ENCODE measurements around the gene ZFYVE26.

ZFYVE26 gene

DNA sequence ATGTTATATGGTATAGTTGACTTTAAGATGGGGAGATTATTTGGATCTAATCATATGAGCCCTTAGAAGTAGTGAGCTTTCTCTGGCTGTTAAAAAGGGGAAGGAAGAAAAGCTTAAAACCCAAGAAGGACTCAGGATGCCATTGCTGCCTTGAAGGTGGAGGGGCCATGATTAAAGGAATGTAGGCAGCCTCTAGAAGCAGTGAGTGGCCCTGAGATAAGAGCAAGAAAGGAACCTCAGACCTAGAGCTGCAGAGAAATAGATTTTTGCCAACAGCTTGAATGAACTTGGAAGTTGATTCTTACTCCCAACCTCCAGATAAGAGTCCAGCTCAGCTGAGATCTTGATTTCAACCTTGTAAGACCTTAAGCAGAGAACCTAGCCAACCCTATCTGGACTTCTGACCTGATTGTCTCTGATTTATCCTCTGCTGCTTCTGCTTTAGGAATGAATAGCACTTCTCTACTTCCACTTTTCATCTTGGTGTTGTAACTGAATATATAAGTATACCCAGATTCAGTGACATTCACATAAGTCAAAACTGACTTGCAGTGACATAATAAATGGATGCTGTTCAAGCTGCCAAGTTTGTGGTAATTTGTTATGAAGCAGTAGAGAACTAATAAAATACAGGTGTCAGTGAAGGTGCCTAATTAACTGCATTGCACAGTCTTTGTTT is 36.7 kb upstream of the ZFYVE26 start:
- DNase-seq (ENCODE audit: low spot score), result no peak
- TF ChIP-seq CTCF (conservative IDR thresholded peaks at IDR 0.05; ENCODE audit: low read depth), result no peak
- H3K27ac ChIP-seq, result no peak overlapping the region
- CTCF ChIA-PET, result interaction anchor here (0.9 kb wide), 1 partner anchor 16 kb away, joined by 3 read pairs; no protein-coding TSS in a partner anchor
- POLR2A ChIA-PET (ENCODE audit: low non-redundant PET), result no interaction called here

DNA sequence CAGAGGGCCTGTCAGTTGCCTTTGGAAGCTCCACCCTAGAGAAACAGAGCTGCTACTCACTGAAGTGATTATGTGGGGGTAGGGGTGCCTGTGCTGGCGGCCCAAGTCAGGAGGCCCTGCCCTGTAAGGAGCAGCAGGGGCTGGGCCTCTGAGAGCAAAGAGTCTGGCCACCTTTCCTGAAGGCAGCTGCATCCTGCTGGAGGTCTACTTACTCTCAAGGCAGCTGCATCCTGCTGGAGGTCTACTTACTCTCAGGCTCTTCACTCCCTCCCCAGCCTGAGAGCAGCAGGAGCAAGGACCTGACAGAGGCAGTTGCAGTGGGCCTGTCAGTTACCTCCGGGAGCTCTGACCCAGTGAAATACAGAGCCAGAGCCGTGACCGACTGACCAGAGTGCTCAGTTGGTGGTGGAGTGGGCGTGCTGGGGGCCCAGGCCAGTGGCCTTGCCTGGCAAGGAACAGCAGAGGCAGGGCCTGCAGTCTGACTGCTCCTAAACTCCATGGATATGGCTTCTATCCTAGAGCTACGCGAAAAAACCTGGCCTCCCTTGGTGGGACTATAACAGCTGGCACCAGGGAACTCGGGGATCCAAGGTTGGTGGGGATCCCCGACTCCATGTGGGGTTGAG is 35.5 kb upstream of the ZFYVE26 start:
- no peak overlapping the region for H3K27ac ChIP-seq
- DNase-seq (ENCODE audit: low spot score), result no peak
- ChIA-PET POLR2A (ENCODE audit: low non-redundant PET) (no interaction called here), CTCF (interaction anchor here (0.5 kb wide), 1 partner anchor 52 kb away, joined by 4 read pairs; no protein-coding TSS in a partner anchor)
- TF ChIP-seq CTCF (conservative IDR thresholded peaks at IDR 0.05; ENCODE audit: low read depth), result no peak

DNA sequence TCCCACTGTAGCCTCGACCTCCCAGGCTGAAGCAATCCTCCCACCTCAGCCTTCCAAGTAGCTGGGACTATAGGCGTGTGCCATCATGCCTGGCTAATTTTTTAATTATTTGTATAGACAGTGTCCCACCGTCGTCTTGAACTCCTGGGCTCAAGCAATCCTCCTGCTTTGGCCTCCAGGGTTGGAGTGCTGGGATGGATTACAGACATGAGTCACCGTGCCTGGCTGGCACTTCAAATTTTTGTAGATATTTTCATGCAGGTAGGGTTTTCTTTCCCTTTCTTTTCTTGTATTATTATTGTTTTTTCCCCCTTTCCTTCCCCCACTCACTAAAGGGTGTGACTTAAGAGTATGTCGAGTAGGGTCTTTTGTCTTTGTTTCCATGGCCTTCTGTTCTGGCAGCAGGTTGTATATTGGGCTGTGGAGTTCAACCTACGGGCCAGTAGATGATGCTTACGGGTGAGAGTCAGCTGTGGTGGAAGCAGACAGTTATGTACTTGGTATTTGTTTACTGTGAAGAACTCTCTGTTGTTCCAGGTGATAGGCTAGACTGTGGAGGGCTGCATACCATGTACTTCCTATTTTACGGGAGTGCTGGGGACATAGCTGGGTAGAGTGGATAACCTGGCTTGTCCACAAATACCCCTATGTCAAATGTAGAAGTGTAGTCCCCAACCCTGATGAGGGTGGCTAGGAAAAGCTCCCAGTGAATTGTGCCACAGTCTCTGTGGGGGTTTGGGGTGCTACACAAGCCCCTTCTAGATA is 33.9 kb upstream of the ZFYVE26 start:
- DNase-seq (ENCODE audit: low spot score), result no peak
- ChIA-PET CTCF (interaction anchor here (0.6 kb wide), 1 partner anchor 11 kb away, joined by 4 read pairs; no protein-coding TSS in a partner anchor), POLR2A (ENCODE audit: low non-redundant PET) (no interaction called here)
- no peak for TF ChIP-seq CTCF (conservative IDR thresholded peaks at IDR 0.05; ENCODE audit: low read depth)
- no peak overlapping the region for H3K27ac ChIP-seq

GRCh38 chr14:67846029-67846610 is 29.7 kb upstream of the ZFYVE26 start:
- ChIA-PET CTCF (no interaction called here), POLR2A (ENCODE audit: low non-redundant PET) (no interaction called here)
- DNase-seq (ENCODE audit: low spot score), result no peak
- no peak for TF ChIP-seq CTCF (conservative IDR thresholded peaks at IDR 0.05; ENCODE audit: low read depth)
- H3K27ac ChIP-seq, result no peak overlapping the region

- ChIA-PET POLR2A (ENCODE audit: low non-redundant PET) (no interaction called here), CTCF (interaction anchor here (0.6 to 1.0 kb wide), 8 partner anchors 10 to 1541 kb away, joined by 3 to 8 read pairs (median 4); partner anchors contain the start of gene ZFYVE26)
- H3K27ac ChIP-seq, result no peak overlapping the region
- DNase-seq (ENCODE audit: low spot score), result peak; percentile 35
- TF ChIP-seq CTCF (conservative IDR thresholded peaks at IDR 0.05; ENCODE audit: low read depth), result peak; percentile 69
Measured at GRCh38 chr14:67837011-67837624, 20.7 kb upstream of the ZFYVE26 start.

GRCh38 chr14:67835596-67835995 is 19.2 kb upstream of the ZFYVE26 start:
- H3K27ac ChIP-seq, result no peak overlapping the region
- ChIA-PET CTCF (interaction anchor here (0.6 kb wide), 1 partner anchor 123 kb away, joined by 8 read pairs; no protein-coding TSS in a partner anchor), POLR2A (ENCODE audit: low non-redundant PET) (interaction anchor here (0.6 kb wide), 1 partner anchor 397 kb away, joined by 3 read pairs; no protein-coding TSS in a partner anchor)
- DNase-seq (ENCODE audit: low spot score), result no peak
- TF ChIP-seq CTCF (conservative IDR thresholded peaks at IDR 0.05; ENCODE audit: low read depth), result no peak
